Activated T-cell treated with anti-CD3 and anti-CD28 coated beads for 4 hours (primary cell): Measurements from ENCODE around the gene POLR2H.

Experiments used
- DNase-seq: peaks from one replicate; pipeline ENCODE4 v3.0.0-alpha.2; 2020

The POLR2H gene

GRCh38 chr3:184375747-184376461, 14.4 kb downstream of the POLR2H start:
- DNase-seq = no peak

- no peak for DNase-seq
Measured at GRCh38 chr3:184377374-184377773, 15.9 kb downstream of the POLR2H start.

DNA sequence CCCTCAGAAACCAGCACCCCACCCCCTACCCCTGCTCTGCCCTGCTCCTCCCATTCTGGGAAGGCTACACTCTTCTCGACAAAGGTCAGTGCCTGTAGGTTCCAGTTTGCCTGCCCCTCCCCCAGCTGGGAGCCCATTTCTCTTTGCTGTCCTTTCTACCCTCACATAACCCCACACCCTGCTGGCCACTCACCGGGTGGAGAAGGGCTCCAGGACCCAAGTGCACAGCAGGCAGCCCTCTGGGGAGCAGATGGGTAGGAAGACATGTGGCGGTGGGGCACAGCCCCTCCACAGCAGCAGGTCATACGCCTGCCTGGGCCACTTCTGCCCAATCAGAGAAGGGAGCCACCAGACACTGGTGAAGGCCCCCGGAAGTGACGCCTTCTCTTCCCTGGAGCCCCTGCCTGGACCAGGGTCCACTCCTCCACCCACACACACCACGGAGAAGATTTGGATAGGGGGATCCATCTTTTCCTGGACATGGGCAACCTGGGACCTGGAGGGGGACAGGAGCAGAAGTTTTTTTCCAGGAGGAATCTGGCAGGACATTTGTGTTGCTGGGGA, 16.5 kb downstream of the POLR2H start, which contains the start of gene THPO:
Gene THPO, minus strand, starts transcription at position 326 of the 564 bp plus-strand sequence. CDS start 1,948 bp downstream, outside the sequence.
- no peak for DNase-seq

DNA sequence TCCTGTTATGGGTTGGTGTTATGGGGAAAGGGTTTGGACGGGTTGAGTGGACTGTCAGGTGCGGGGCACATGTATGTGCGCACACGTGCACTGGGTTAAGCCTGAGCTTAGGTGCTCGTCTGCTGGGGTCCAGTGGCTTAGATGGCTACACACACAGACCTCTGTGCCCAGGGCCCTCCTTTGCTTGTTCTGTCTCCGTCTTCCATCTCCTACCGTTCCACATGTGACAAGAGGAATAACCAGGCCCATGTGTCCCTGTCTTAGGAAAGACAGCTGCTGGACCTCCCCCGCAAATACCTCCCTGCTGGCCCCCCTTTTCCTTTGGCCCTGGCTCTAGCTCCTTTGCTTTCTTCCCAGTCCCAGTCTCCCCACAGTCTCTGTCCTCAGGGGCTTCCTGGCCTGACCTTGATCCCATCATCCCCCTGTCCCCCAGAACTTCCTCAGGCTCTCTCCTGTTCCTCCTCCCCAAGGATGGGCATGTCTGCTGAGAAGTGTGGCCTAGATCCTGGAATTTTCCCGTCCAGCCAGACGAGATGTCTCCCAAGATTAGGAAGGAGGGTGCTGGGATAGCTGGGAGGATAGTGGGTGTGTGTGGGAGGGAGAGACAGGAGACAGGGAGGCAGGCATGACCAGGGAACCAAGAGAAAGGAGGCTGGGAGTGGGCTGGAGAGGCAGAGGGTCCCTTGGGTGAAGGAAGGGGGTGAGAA, 17.3 kb downstream of the POLR2H start:
- DNase-seq = no peak

GRCh38 chr3:184379358-184380184, 18.1 kb downstream of the POLR2H start, which contains the start of gene CHRD:
Gene CHRD (plus strand): TSS chr3:184380054. CDS start chr3:184380319, 265 bp downstream.
- no peak for DNase-seq

GRCh38 chr3:184380185-184380626, 18.7 kb downstream of the POLR2H start:
- DNase-seq = no peak

- no peak for DNase-seq
Measured at GRCh38 chr3:184380627-184381260, 19.2 kb downstream of the POLR2H start.

GRCh38 chr3:184381261-184382224, 20.0 kb downstream of the POLR2H start:
- DNase-seq = no peak

DNA sequence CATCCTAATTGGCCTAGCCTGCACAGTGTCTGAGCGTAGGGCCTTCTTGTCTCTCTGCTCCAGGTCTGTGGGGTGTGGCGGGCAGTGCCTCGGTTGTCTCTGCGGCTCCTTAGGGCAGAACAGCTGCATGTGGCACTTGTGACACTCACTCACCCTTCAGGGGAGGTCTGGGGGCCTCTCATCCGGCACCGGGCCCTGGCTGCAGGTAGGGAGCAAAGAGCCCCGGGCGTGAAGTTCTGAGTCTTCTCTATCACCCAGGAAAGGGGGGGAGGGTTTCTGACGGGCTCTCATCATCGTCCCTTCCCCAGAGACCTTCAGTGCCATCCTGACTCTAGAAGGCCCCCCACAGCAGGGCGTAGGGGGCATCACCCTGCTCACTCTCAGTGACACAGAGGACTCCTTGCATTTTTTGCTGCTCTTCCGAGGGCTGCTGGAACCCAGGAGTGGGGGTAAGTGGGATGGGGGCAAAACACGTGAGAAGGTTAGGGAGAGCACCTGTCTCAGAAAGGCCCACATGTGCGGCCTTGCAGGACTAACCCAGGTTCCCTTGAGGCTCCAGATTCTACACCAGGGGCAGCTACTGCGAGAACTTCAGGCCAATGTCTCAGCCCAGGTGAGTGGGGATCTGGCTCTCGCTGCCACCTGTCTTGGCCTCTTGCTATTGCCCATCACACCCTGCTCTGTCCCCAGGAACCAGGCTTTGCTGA, 21.0 kb downstream of the POLR2H start:
- no peak for DNase-seq

GRCh38 chr3:184383033-184383740, 21.7 kb downstream of the POLR2H start:
- DNase-seq = no peak

- no peak for DNase-seq
Measured at GRCh38 chr3:184384342-184384741, 22.8 kb downstream of the POLR2H start.

- no peak for DNase-seq
Measured at GRCh38 chr3:184384856-184385422, 23.4 kb downstream of the POLR2H start.

GRCh38 chr3:184386047-184386806, 24.7 kb downstream of the POLR2H start:
- DNase-seq = no peak

DNA sequence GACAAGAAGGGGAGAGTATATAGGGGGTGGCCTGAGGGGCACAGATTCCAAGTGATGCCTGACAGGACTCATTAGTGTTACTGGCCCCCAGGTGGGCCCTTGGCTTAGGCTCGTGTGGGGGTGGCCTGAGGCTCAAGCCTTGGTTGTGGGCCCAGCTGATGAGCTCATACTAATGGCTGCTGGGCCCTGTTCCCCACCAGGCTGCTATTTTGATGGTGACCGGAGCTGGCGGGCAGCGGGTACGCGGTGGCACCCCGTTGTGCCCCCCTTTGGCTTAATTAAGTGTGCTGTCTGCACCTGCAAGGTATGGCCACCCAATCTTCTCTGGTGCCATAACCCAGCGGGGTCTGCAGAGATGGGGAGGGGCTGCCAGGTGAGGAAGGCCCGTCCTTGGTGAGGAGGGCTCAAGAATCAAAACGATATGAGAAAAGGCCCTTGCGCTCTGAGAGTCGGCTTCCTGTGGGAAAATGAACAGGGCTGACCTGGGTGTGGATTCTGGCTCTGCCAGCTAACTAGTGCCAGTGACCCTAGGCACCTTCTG, 25.7 kb downstream of the POLR2H start:
- no peak for DNase-seq

GRCh38 chr3:184388164-184388935, 26.8 kb downstream of the POLR2H start:
- DNase-seq = no peak

DNA sequence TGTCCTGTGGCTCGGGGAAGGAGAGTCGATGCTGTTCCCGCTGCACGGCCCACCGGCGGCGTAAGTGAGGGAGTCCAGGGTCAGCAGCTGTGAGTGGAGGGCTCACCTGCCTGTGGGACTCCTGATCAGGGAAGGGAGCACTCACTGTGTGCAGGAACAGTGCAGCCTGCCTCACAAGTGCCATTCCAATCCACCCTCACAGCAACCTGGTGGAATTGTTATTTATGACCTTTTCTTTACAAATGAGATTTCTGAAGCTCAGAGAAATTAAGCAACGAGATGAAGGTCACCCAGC, 27.4 kb downstream of the POLR2H start:
- DNase-seq = no peak

DNA sequence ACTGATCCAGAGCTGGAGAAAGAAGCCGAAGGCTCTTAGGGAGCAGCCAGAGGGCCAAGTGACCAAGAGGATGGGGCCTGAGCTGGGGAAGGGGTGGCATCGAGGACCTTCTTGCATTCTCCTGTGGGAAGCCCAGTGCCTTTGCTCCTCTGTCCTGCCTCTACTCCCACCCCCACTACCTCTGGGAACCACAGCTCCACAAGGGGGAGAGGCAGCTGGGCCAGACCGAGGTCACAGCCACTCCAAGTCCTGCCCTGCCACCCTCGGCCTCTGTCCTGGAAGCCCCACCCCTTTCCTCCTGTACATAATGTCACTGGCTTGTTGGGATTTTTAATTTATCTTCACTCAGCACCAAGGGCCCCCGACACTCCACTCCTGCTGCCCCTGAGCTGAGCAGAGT, 27.9 kb downstream of the POLR2H start:
- no peak for DNase-seq
